ENCODE measurements around the gene PTGER1. TPM values are rescaled to one million over a fixed set of nuclear protein-coding genes. Genes with fewer than 3 reads are reported as not detected.

The PTGER1 gene
- total and polyA plus RNA-seq, 9 of the 15 experiments (the other 6 are each of a cell fraction or from before 2014, with no cell fraction given): 0.06 to 0.36 (median 0.31) TPM; not detected in 5

- TF ChIP-seq ZBTB33 (CRISPR knock-in tag; IDR thresholded peaks at IDR 0.05): peak; percentile 87; the same call in 1 of the 2 replicates
- no peak for TF ChIP-seq NUFIP1 (IDR thresholded peaks at IDR 0.05; ENCODE audit: partially characterized antibody)
- TF ChIP-seq DMBX1 (CRISPR knock-in tag; IDR thresholded peaks at IDR 0.05; ENCODE audit: borderline replicate concordance): no peak
- TF ChIP-seq ZNF140 (CRISPR knock-in tag; IDR thresholded peaks at IDR 0.05): no peak
- TF ChIP-seq MAZ (CRISPR knock-in tag; conservative IDR thresholded peaks at IDR 0.05 in 1 of 2, IDR thresholded peaks at IDR 0.05 in 1 of 2): peak in 1 of 2 experiments; percentile 40; a peak in 2 of 4 replicates
- TF ChIP-seq CTCFL (IDR thresholded peaks at IDR 0.05; ENCODE audit: borderline replicate concordance, insufficient read depth, low read depth, low read length, poor library complexity, severe bottlenecking): peak; percentile 64
- TF ChIP-seq ZBTB43 (CRISPR knock-in tag; IDR thresholded peaks at IDR 0.05): no peak
- TF ChIP-seq ZNF444 (CRISPR knock-in tag; IDR thresholded peaks at IDR 0.05): no peak
- TF ChIP-seq RBBP5 (IDR thresholded peaks at IDR 0.05; ENCODE audit: borderline replicate concordance, insufficient read depth, low read length, poor library complexity, severe bottlenecking): peak; percentile 22
- TF ChIP-seq FIP1L1 (IDR thresholded peaks at IDR 0.05; ENCODE audit: low read depth, low read length, poor library complexity, severe bottlenecking): no peak
- no peak for TF ChIP-seq ETS1 (conservative IDR thresholded peaks at IDR 0.05; ENCODE audit: control insufficient read depth, low read depth, low read length)
- peak; percentile 34; the same call in 1 of the 2 replicates for TF ChIP-seq E2F3 (CRISPR knock-in tag; IDR thresholded peaks at IDR 0.05)
- peak; percentile 54 for TF ChIP-seq L3MBTL2 (IDR thresholded peaks at IDR 0.05)
- no peak for TF ChIP-seq ZBTB8A (IDR thresholded peaks at IDR 0.05; ENCODE audit: partially characterized antibody)
- TF ChIP-seq MTA3 (IDR thresholded peaks at IDR 0.05; ENCODE audit: borderline replicate concordance): no peak
- TF ChIP-seq FOXA3 (CRISPR knock-in tag; conservative IDR thresholded peaks at IDR 0.05 in 1 of 2, IDR thresholded peaks at IDR 0.05 in 1 of 2): no peak
- no peak for TF ChIP-seq MXI1 (IDR thresholded peaks at IDR 0.05; ENCODE audit: low read depth, low read length)
- TF ChIP-seq SMARCA5 (IDR thresholded peaks at IDR 0.05): no peak
- TF ChIP-seq TAF1 (IDR thresholded peaks at IDR 0.05; ENCODE audit: control insufficient read depth, extremely low read depth, insufficient read depth, low read length, severe bottlenecking): peak; percentile 37
These were observed 42.2 kb downstream of the PTGER1 start, which contains the start of gene PKN1 (continued) for GRCh38 chr19:14432791-14433553.
